ENCODE measurements around the gene TFDP3. TPM values are rescaled to one million over a fixed set of nuclear protein-coding genes. Genes with fewer than 3 reads are reported as not detected.

TFDP3 gene
- total and polyA plus RNA-seq, 2 of the 13 experiments (the other 11 are each of a cell fraction or from before 2014, with no cell fraction given): not detected

DNA sequence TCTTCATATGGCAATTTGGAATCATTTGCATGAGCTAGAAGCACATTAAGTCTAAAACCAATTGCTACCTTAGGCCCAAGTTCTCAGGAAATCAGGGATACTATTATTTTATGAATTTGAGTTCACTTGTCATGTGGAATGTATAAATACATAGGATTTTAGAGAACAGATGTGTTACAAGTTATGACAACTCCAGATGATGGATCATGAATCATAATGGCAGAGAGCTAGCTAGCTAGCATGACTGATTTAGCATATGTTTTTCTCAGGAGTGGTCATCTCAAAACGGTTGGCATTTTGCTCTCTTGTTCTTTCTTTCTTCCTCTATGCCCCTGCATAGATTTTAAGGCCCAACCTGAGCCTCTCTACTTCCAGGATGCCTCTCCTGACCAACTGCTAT is 14.2 kb upstream of the TFDP3 start:
- no peaks in the 10 kb centered on the region for H3K9me3 ChIP-seq (ENCODE audit: low read length)
- no peaks in the 10 kb centered on the region for H3K36me3 ChIP-seq (replicated peaks in 1 of 2; ENCODE audit: control insufficient read depth in 1 of 2, insufficient read depth in 2 of 2, low read length in 2 of 2)
- ChIA-PET POLR2A (no interaction called here), CTCF (ENCODE audit: low intra/inter-chr PET ratio, low total read pairs) (no interaction called here)
- 0% methylated on average over 1 of the region's 1 CpG for WGBS (ENCODE audit: low lambda C conversion rate)
- no peak overlapping the region for H2AFZ ChIP-seq (ENCODE audit: low read length)
- intact Hi-C loops (cut with micrococcal nuclease; ENCODE audit: unreplicated experiment): no loop called here
- in situ Hi-C loops (cut with HindIII; ENCODE audit: extremely low pct_ligation_motif_present, low pct_unique_long_range_greater_than_20kb): no loop called here
- H3K4me1 ChIP-seq (ENCODE audit: insufficient read depth, low read length): no peaks in the 10 kb centered on the region
- no peak overlapping the region for H3K4me2 ChIP-seq (ENCODE audit: low read depth, low read length)
- no peaks in the 10 kb centered on the region for H4K20me1 ChIP-seq (ENCODE audit: insufficient read depth, low read length)
- H3K79me2 ChIP-seq (ENCODE audit: insufficient read depth, low read length): no peaks in the 10 kb centered on the region
- ATAC-seq (no peak), FAIRE-seq (no peak), DNase-seq (ENCODE audit: low spot score) (no peak)
- H3K27me3 ChIP-seq (ENCODE audit: control insufficient read depth in 1 of 2, insufficient read depth in 2 of 2, low read length in 2 of 2): no peaks in the 10 kb centered on the region
- H3K9ac ChIP-seq (ENCODE audit: insufficient read depth, low read depth, low read length): no peak overlapping the region
- H3K27ac ChIP-seq (ENCODE audit: extremely low read length, insufficient read depth, low read length): no peak overlapping the region
- no peak overlapping the region for H3K4me3 ChIP-seq (replicated peaks in 1 of 3; ENCODE audit: insufficient read depth in 1 of 3, low read depth in 2 of 3, low read length in 3 of 3)
- no TSS peak for BruUV-seq (replicated peaks)
- no peak for TF ChIP-seq MEF2D (CRISPR knock-in tag; IDR thresholded peaks at IDR 0.05)

DNA sequence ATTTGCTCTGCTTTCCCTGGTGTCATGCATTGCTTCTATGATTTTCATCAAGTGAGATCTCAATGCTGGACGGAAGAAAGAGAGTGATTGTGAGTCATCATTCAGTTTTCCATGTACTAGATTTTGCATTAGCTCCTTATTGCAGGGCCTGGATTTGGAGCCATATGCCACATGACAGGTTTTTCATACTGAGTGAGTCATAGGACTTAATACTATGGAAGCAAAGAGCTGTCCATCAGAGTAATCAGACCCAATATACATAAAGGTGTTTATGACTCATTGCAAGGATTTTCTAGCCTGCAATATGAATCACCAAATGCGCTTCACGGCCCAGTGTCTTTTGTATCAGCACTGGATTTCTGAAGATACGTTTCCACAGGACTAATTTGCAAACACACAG is 11.2 kb upstream of the TFDP3 start:
- no peaks in the 10 kb centered on the region for H4K20me1 ChIP-seq (ENCODE audit: insufficient read depth, low read length)
- H3K9ac ChIP-seq (ENCODE audit: insufficient read depth, low read depth, low read length): no peak overlapping the region
- H3K9me3 ChIP-seq (ENCODE audit: low read length): no peaks in the 10 kb centered on the region
- FAIRE-seq: no peak
- H3K27me3 ChIP-seq (ENCODE audit: control insufficient read depth in 1 of 2, insufficient read depth in 2 of 2, low read length in 2 of 2): no peaks in the 10 kb centered on the region
- no peaks in the 10 kb centered on the region for H3K79me2 ChIP-seq (ENCODE audit: insufficient read depth, low read length)
- no peaks in the 10 kb centered on the region for H3K36me3 ChIP-seq (replicated peaks in 1 of 2; ENCODE audit: control insufficient read depth in 1 of 2, insufficient read depth in 2 of 2, low read length in 2 of 2)
- no peak overlapping the region for H3K27ac ChIP-seq (ENCODE audit: extremely low read length, insufficient read depth, low read length)
- CTCF ChIA-PET (ENCODE audit: low intra/inter-chr PET ratio, low total read pairs): no interaction called here
- WGBS (ENCODE audit: low lambda C conversion rate): 32% methylated on average over 4 of the region's 4 CpGs
- no TSS peak for BruUV-seq (replicated peaks)
- H3K4me2 ChIP-seq (ENCODE audit: low read depth, low read length): no peak overlapping the region
- no peak for DNase-seq (ENCODE audit: low spot score)
- no peak overlapping the region for H2AFZ ChIP-seq (ENCODE audit: low read length)
- intact Hi-C loops (cut with micrococcal nuclease; ENCODE audit: unreplicated experiment) (no loop called here), in situ Hi-C loops (cut with HindIII; ENCODE audit: extremely low pct_ligation_motif_present, low pct_unique_long_range_greater_than_20kb) (no loop called here)
- H3K4me3 ChIP-seq (replicated peaks in 1 of 3; ENCODE audit: insufficient read depth in 1 of 3, low read depth in 2 of 3, low read length in 3 of 3): no peak overlapping the region
- ATAC-seq: no peak
- TF ChIP-seq, protein P1, sequence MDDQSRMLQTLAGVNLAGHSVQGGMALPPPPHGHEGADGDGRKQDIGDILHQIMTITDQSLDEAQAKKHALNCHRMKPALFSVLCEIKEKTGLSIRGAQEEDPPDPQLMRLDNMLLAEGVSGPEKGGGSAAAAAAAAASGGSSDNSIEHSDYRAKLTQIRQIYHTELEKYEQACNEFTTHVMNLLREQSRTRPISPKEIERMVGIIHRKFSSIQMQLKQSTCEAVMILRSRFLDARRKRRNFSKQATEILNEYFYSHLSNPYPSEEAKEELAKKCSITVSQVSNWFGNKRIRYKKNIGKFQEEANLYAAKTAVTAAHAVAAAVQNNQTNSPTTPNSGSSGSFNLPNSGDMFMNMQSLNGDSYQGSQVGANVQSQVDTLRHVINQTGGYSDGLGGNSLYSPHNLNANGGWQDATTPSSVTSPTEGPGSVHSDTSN (CRISPR knock-in tag; IDR thresholded peaks at IDR 0.05; ENCODE audit: borderline replicate concordance): no peak
- POLR2A ChIA-PET: no interaction called here
- H3K4me1 ChIP-seq (ENCODE audit: insufficient read depth, low read length): no peaks in the 10 kb centered on the region

All from HepG2 (cell line).